Measurements from ENCODE around the gene THADA.

Gene THADA

DNA sequence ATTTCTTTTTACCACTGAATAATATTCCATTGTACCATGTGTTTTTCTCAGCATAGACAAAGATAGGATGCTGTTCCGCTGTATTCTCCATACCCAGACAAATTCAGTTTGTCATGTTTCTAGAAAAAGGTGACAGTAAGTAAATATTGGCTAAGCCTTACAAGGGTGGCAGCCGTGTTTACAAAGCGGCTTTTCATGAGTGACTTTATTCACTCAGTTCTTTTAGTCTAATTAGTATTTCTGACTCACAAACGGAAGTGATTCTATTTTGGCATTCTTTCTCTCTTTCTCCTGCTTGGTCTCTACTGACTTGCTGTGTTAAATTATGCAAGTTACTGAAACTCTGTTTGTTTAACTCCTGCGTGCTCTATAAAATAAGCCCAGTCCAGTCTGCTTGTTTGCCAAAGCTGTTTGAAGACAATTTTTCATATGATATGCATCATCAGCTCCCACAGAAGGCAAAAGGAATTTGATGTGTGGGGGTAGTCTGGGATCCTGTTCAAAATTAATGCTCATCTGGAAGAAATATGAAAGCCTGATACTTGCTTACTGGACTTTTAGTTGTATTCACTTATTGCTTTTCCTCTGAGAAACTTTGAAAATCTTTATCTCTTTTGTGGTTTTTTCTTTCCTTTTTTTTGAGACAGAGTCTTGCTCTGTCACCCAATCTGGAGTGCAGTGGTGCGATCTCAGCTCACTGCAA lies 38.9 kb upstream of the THADA start:
- Histone ChIP-seq H3K9ac (ENCODE audit: insufficient read length, low read depth) (no peak overlapping the region), H3K4me3 (ENCODE audit: insufficient read length, low read depth) (no peak overlapping the region), H3K36me3 (ENCODE audit: insufficient read depth, insufficient read length, low read length) (no peaks in the 10 kb centered on the region), H3K27me3 (ENCODE audit: insufficient read depth, insufficient read length) (peaks cover 21% of the 10 kb centered on the region), H3K4me1 (ENCODE audit: insufficient read depth, insufficient read length) (peaks cover 4% of the 10 kb centered on the region), H3K9me3 (ENCODE audit: insufficient read depth, low read length) (no peaks in the 10 kb centered on the region)
- TF ChIP-seq SUZ12 (IDR thresholded peaks at IDR 0.05; ENCODE audit: extremely low read depth, insufficient read depth, insufficient read length): no peak
- no peak for TF ChIP-seq ZNF274 (IDR thresholded peaks at IDR 0.05; ENCODE audit: low read depth, low read length)
- no peak for TF ChIP-seq YY1 (IDR thresholded peaks at IDR 0.05; ENCODE audit: insufficient read depth, insufficient read length)
- DNase-seq (ENCODE audit: low read depth, low spot score): no peak

GRCh38 chr2:43631618-43632317 lies 35.9 kb upstream of the THADA start:
- no peak for DNase-seq (ENCODE audit: low read depth, low spot score)
- TF ChIP-seq SUZ12 (IDR thresholded peaks at IDR 0.05; ENCODE audit: extremely low read depth, insufficient read depth, insufficient read length) (no peak), YY1 (IDR thresholded peaks at IDR 0.05; ENCODE audit: insufficient read depth, insufficient read length) (no peak), ZNF274 (IDR thresholded peaks at IDR 0.05; ENCODE audit: low read depth, low read length) (no peak)

DNA sequence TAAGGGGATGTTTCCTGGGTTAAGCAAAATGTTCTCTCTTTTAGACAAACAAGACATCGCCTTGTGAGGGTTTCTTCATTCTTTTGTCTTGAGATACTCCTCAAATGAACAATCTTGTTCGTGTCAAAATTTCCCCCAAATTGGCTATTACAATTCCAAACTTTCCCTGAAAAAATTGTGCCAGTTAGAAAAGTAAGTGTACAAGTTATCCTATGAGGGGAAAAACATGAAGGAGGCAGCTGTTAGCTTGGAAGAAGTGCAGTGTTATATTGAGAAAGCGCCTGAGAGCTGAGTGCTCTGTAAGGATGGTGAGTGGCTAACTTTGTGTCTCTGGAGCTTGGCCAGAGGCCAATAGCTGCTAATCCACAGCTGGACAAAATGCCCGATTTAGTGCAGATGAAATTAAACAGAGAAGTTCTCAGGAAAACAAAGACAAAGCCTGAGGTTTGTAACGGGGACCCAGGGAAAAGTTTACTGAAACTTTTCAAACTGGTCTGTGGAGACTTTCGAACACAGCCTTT lies 27.2 kb upstream of the THADA start:
- Histone ChIP-seq H3K4me1 (ENCODE audit: insufficient read depth, insufficient read length) (no peaks in the 10 kb centered on the region), H3K9me3 (ENCODE audit: insufficient read depth, low read length) (no peaks in the 10 kb centered on the region), H3K4me3 (ENCODE audit: insufficient read length, low read depth) (no peak overlapping the region), H3K9ac (ENCODE audit: insufficient read length, low read depth) (no peak overlapping the region), H3K36me3 (ENCODE audit: insufficient read depth, insufficient read length, low read length) (no peaks in the 10 kb centered on the region), H3K27me3 (ENCODE audit: insufficient read depth, insufficient read length) (no peaks in the 10 kb centered on the region)
- no peak for TF ChIP-seq SUZ12 (IDR thresholded peaks at IDR 0.05; ENCODE audit: extremely low read depth, insufficient read depth, insufficient read length)
- no peak for TF ChIP-seq ZNF274 (IDR thresholded peaks at IDR 0.05; ENCODE audit: low read depth, low read length)
- no peak for TF ChIP-seq YY1 (IDR thresholded peaks at IDR 0.05; ENCODE audit: insufficient read depth, insufficient read length)
- no peak for DNase-seq (ENCODE audit: low read depth, low spot score)

More at GRCh38 chr2:43631618-43632317, 35.9 kb upstream of the THADA start:
- Histone ChIP-seq H3K9me3 (ENCODE audit: insufficient read depth, low read length) (no peaks in the 10 kb centered on the region), H3K4me3 (ENCODE audit: insufficient read length, low read depth) (no peak overlapping the region), H3K9ac (ENCODE audit: insufficient read length, low read depth) (no peak overlapping the region), H3K36me3 (ENCODE audit: insufficient read depth, insufficient read length, low read length) (no peaks in the 10 kb centered on the region), H3K4me1 (ENCODE audit: insufficient read depth, insufficient read length) (peaks cover 2% of the 10 kb centered on the region), H3K27me3 (ENCODE audit: insufficient read depth, insufficient read length) (no peaks in the 10 kb centered on the region)

DNA sequence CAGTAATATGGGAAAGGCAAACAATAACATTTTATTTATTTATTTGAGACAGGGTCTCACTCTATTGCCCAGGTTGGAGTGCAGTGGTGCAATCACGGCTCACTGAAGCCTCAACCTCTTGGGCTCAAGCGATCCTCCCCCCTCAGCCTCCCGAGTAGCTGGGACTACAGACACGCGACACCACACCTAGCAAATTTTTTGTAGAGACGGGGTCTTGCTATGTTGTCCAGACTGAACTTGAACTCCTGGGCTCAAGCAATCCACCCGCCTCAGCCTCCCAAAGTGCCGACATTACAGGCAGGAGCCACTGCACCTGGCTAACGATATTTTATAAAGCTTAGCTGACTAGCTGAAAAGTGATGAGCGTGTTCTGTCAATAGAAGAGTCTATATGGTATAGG lies 23.7 kb upstream of the THADA start:
- Histone ChIP-seq H3K36me3 (ENCODE audit: insufficient read depth, insufficient read length, low read length) (no peaks in the 10 kb centered on the region), H3K27me3 (ENCODE audit: insufficient read depth, insufficient read length) (no peaks in the 10 kb centered on the region), H3K4me1 (ENCODE audit: insufficient read depth, insufficient read length) (no peaks in the 10 kb centered on the region), H3K9ac (ENCODE audit: insufficient read length, low read depth) (no peak overlapping the region), H3K4me3 (ENCODE audit: insufficient read length, low read depth) (no peak overlapping the region), H3K9me3 (ENCODE audit: insufficient read depth, low read length) (no peaks in the 10 kb centered on the region)
- DNase-seq (ENCODE audit: low read depth, low spot score): no peak
- TF ChIP-seq SUZ12 (IDR thresholded peaks at IDR 0.05; ENCODE audit: extremely low read depth, insufficient read depth, insufficient read length): no peak
- TF ChIP-seq ZNF274 (IDR thresholded peaks at IDR 0.05; ENCODE audit: low read depth, low read length): no peak
- TF ChIP-seq YY1 (IDR thresholded peaks at IDR 0.05; ENCODE audit: insufficient read depth, insufficient read length): no peak

DNA sequence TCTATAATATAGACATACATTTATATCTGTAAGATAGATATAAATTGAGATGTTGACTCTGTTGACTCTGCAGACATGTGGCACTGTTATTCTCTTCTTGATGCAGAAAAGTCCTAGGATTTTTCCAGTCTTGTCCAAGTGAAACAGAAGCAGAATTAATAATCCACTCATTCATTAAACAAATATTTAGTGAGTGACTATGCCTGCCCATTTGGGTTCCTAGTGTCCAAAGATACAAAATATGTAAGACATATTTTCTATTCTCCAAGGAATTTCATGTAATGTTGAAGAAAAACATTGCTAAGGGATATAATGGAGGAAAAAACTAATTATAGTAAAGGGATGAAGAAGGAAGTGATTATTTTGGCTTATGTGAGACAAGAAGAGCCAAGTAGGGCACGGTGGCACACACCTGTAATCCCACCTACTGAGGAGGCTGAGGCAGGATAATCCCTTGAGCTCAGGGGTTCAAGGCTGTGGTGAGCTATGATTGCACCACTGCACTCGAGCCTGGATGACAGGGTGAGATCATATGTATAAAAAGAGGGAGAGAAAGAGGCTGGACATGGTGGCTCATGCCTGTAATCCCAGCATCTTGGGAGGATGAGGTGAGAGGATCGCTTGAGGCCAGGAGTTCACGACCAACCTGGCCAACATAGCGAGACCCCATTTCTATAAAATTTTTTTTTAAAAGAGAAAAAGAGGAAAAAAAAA lies 21.3 kb upstream of the THADA start:
- Histone ChIP-seq H3K9ac (ENCODE audit: insufficient read length, low read depth) (no peak overlapping the region), H3K4me3 (ENCODE audit: insufficient read length, low read depth) (no peak overlapping the region), H3K27me3 (ENCODE audit: insufficient read depth, insufficient read length) (no peaks in the 10 kb centered on the region), H3K4me1 (ENCODE audit: insufficient read depth, insufficient read length) (no peaks in the 10 kb centered on the region), H3K9me3 (ENCODE audit: insufficient read depth, low read length) (no peaks in the 10 kb centered on the region), H3K36me3 (ENCODE audit: insufficient read depth, insufficient read length, low read length) (no peaks in the 10 kb centered on the region)
- TF ChIP-seq ZNF274 (IDR thresholded peaks at IDR 0.05; ENCODE audit: low read depth, low read length) (no peak), YY1 (IDR thresholded peaks at IDR 0.05; ENCODE audit: insufficient read depth, insufficient read length) (no peak), SUZ12 (IDR thresholded peaks at IDR 0.05; ENCODE audit: extremely low read depth, insufficient read depth, insufficient read length) (no peak)
- no peak for DNase-seq (ENCODE audit: low read depth, low spot score)

DNA sequence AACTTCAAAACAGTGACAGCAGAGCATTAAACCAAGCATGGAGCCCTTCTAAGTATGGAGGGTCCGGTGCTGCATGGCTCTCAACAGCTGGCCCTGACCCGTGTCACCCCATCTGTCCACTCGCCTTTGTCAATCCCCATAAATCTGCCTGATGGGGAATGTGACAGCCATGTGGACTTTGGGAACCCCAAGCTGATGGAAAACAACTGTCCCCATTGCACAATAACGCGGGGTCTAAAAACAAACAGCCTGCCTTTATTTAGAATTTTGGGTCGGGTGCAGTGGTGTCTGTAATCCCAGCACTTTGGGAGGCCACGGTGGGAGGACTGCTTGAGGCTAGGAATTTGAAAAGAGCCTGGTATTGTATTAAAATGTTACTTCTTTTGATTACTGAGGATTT lies 17.1 kb upstream of the THADA start:
- Histone ChIP-seq H3K9ac (ENCODE audit: insufficient read length, low read depth) (no peak overlapping the region), H3K4me1 (ENCODE audit: insufficient read depth, insufficient read length) (no peaks in the 10 kb centered on the region), H3K27me3 (ENCODE audit: insufficient read depth, insufficient read length) (no peaks in the 10 kb centered on the region), H3K4me3 (ENCODE audit: insufficient read length, low read depth) (no peak overlapping the region), H3K9me3 (ENCODE audit: insufficient read depth, low read length) (no peaks in the 10 kb centered on the region), H3K36me3 (ENCODE audit: insufficient read depth, insufficient read length, low read length) (no peaks in the 10 kb centered on the region)
- no peak for TF ChIP-seq ZNF274 (IDR thresholded peaks at IDR 0.05; ENCODE audit: low read depth, low read length)
- DNase-seq (ENCODE audit: low read depth, low spot score): no peak

All from NT2/D1 (cell line).